Spleen (tissue), 7 donors: ENCODE data around the gene TTLL3.

Experiments used
- POLR2A ChIP-seq, 3 donors: fragments of 450-650 bp; IDR thresholded peaks; one replicate each; pipeline ENCODE4 v1.5.1; 2017; ENCODE audit warnings: antibody characterized with exemption in 3 of 3, mild to moderate bottlenecking in 1 of 3
- TF ChIP-seq, protein P1 (sequence below), 11 experiments: fragments of 200-600 bp in 7 of 11; fragments of 450-650 bp in 4 of 11; sonication (generic) in 4 of 11; IDR thresholded peaks in 8 of 11; conservative IDR thresholded peaks in 3 of 11; 1 replicate in 7 of 11; 2 replicates in 4 of 11; pipeline versions ENCODE4 v1.4.0 to v1.8.0; 2016 to 2021; ENCODE audit warnings: antibody characterized with exemption in 11 of 11, inconsistent platforms in 4 of 11, mild to moderate bottlenecking in 1 of 11
- donor health status: DM: no; HTN: no; CAD: no; lungs with moderate emphysema.
- donor health status: DM: no; HTN: no; CAD: no.
- donor health status: DM: no; HTN: no; CAD: no.

DNA sequence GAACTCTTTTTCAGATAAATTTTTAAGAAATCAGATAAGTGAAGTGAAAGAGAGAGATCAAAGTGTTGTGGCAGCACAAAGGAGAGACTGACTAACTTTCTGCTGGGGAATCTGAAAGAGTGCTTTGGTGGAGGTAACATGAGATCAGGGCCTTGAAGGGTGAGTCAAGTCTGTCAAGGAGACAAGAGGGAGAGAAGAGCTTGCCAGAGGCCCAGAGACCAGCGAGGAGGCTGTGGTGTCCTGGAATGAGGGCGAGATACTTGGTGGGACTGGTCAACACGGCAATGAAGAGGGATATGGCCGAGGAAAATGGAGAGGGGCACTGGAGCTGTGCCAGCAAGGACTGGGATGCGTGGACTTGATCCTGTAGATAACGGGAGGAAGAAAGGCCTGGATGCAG lies 22.3 kb upstream of the TTLL3 start:
- TF ChIP-seq, protein P1, sequence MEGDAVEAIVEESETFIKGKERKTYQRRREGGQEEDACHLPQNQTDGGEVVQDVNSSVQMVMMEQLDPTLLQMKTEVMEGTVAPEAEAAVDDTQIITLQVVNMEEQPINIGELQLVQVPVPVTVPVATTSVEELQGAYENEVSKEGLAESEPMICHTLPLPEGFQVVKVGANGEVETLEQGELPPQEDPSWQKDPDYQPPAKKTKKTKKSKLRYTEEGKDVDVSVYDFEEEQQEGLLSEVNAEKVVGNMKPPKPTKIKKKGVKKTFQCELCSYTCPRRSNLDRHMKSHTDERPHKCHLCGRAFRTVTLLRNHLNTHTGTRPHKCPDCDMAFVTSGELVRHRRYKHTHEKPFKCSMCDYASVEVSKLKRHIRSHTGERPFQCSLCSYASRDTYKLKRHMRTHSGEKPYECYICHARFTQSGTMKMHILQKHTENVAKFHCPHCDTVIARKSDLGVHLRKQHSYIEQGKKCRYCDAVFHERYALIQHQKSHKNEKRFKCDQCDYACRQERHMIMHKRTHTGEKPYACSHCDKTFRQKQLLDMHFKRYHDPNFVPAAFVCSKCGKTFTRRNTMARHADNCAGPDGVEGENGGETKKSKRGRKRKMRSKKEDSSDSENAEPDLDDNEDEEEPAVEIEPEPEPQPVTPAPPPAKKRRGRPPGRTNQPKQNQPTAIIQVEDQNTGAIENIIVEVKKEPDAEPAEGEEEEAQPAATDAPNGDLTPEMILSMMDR (IDR thresholded peaks at IDR 0.05 in 8 of 11, conservative IDR thresholded peaks at IDR 0.05 in 3 of 11): no peak
- TF ChIP-seq POLR2A (IDR thresholded peaks at IDR 0.05): no peak
